GM18505 (cell line): ENCODE measurements around the gene HMGB3.

Source experiments
- ATAC-seq: cut with Tn5 transposase; IDR thresholded peaks from one replicate; pipeline ENCODE4 v1.9.1; 2021; ENCODE audit not compliant: unreplicated experiment
- POLR2A ChIP-seq: IDR thresholded peaks from 4 replicates; pipeline ENCODE4 v1.6.1; 2011; ENCODE audit warnings: borderline replicate concordance; ENCODE audit not compliant: insufficient read depth, insufficient read length; ENCODE audit errors: extremely low read depth

Gene HMGB3

DNA sequence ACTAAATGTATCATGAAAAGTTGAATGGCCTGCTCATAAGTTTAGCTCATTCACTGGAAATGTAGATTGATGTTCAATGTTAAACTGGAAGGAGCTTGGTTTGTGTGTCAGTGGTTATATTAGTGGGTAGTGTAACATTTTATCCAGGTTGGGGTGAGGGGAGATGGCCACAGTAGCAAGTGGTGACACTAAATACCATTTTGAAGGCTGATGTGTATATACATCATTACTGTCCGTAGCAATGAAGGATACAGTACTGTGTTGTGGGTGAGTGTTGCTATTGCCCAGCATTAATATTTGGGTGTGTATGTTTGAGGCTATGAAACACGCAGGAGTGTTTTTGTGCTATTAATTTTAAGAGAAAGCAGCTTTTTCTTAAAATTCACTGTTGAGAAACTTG is 6.3 kb downstream of the HMGB3 start:
- ATAC-seq = no peak
- no peak for TF ChIP-seq POLR2A

- no peak for TF ChIP-seq POLR2A
- ATAC-seq = no peak
Measured at GRCh38 chrX:150990910-150991309, 7.8 kb downstream of the HMGB3 start.

- no peak for TF ChIP-seq POLR2A
Measured at GRCh38 chrX:151000861-151001331, 17.8 kb downstream of the HMGB3 start.

DNA sequence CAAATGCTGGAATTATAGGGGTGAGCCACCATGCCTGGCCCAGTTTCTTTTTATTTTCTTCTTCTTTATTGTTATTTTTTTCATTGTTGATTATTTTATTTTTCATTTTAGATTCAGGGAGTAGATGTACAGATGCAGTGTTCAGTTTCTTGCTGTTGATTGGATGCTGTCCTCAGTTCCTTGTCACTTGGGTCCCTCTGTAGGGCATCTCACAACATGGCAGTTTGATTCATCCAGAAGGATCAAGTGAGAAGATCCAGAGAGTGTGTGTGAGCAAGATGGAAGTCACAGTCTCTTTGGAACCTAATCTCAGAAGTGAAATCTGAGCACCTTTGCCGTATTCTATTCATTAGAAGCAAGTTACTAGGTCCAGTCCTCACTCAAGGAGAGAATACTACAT is 20.9 kb downstream of the HMGB3 start:
- TF ChIP-seq POLR2A = no peak
- no peak for ATAC-seq

More at GRCh38 chrX:151000861-151001331, 17.8 kb downstream of the HMGB3 start:
- ATAC-seq = no peak

DNA sequence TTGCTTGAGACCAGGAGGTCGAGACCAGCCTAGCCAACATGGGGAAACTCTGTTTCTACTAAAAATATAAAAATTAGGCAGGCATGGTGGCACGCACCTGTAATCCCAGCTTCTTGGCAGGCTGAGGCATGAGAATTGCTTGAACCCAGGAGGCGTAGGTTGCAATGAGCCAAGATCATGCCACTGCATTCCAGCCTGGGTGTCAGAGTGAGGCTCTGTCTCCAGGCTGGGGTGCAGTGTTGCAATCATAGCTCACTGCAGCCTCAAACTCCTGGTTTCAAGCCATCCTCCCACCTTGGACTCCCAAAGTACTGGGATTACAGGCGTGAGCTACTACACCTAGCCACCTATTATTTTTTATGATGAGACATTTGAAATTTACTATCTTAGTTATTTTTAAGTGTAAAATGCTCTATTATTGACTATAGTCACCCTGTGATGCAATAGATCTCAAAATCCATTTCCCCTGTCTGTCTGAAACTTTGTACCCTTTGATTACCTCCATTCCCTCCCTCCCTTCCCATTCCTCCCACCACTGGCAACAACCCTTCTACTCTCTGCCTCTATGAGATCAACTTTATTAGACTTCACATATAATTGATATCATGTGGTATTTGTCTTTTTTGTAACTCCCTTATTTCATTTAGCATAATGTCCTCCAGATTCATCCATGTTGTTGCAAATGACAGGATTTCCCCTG is 23.4 kb downstream of the HMGB3 start:
- no peak for ATAC-seq

DNA sequence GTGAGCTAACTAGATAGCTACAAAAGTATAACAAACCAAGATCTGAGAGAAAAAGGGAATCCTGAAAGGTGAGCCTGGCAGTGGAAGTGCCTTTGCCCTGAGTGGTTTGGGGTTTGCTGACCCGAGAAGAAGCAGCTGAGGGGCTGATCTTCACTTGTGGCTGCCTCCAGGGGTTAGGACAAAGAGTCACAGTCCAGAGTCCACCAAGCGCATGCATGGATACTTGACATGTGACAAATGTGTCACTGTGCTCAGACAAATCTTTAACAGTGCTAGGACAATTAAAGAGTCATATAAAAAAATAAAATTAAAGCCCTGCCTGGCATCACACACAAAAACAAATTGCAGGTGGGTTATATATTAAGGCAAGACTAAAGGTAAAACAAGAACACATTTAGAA is 26.4 kb downstream of the HMGB3 start:
- ATAC-seq = no peak
- TF ChIP-seq POLR2A = no peak

More for the DNA sequence above, 23.4 kb downstream of the HMGB3 start:
- no peak for TF ChIP-seq POLR2A

DNA sequence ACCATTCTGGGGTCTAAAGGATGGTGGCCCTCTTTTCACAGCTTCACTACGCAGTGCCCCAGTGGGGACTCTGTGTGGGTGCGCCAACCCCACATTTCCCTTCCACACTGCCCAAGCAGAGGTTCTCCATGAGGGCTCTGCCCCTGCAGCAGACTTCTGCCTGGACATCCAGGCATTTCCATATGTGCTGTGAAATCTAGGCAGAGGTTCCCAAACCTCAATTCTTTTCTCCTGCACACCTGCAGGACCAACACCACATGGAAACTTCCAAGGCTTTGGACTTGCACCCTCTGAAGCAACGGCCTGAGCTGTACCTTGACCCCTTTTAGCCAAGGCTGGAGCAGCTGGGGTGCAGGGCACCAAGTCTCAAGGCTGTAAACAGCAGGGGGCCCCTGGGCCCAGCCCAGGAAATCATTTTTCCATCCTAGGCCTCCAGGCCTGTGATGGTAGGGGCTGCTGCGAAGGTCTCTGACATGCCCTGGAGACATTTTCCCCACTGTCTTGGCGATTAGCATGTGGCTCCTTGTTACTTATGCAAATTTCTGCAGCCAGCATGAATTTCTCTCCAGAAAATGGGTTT is 30.1 kb downstream of the HMGB3 start:
- no peak for ATAC-seq
- TF ChIP-seq POLR2A = no peak

GRCh38 chrX:151015684-151016083 is 32.5 kb downstream of the HMGB3 start:
- ATAC-seq = no peak
- TF ChIP-seq POLR2A = no peak

DNA sequence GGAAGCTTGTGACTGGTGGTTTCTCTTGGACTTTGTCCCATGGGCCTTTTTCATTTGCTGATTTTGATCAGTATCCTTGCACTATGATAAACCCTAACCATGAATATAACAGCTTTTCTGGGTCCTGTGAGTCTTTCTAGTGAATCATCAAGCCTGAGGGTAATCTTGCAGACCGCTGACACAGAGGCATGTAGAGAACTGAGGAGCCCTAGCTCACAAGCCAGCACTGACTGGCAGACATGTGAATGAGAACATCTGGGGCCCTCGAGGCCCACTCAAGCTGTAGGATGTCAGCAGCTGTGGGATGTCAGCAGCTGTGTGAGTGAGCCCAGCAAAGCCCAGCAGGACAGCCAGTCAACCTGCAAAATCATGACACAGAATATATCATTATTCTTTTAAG is 36.7 kb downstream of the HMGB3 start:
- no peak for ATAC-seq
- no peak for TF ChIP-seq POLR2A

GRCh38 chrX:151030845-151031244 is 47.7 kb downstream of the HMGB3 start:
- ATAC-seq = no peak
- TF ChIP-seq POLR2A = no peak

DNA sequence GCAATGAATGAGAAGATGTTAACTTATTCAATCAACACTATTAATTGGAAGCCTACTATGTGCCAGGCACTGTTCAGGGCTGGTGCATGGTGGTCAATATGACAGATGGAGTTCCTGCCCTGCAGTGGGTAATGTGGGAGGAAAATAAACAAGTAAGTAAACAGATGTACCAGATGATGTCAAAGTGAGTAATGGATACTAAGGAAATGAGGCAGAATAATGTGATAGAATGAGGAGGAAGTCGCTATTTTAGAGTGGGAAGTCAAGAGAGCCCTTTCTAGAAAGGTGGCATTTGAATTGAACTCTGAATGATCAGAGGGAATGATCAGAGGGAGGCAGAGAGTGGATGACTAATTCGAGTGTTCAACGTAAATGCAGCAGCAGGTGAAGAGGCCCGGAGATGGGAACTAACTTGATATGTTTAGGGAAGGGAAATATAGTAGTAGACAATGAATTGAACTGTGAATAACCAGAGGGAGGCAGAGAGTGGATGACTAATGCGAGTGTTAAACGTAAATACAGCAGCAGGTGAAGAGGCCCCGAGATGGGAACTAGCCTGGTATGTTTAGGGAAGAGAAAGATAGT is 48.3 kb downstream of the HMGB3 start:
- TF ChIP-seq POLR2A = no peak
- ATAC-seq = no peak

- ATAC-seq = no peak
- TF ChIP-seq POLR2A = no peak
Measured at GRCh38 chrX:151039351-151039750, 56.2 kb downstream of the HMGB3 start.
